Nephron (organoid): Measurements from ENCODE around the gene RASGRF2.

Experiments
- H3K27ac Mint-ChIP-seq, 3 experiments: 2 replicates each; pipeline ENCODE4 v1.8.0; 2020; ENCODE audit warnings: mixed read lengths in 3 of 3, mild to moderate bottlenecking in 2 of 3, moderate library complexity in 1 of 3
- H3K27me3 Mint-ChIP-seq: 2 replicates; pipeline ENCODE4 v1.8.0; 2021; ENCODE audit warnings: low read depth, mild to moderate bottlenecking, moderate library complexity, mixed read lengths
- H3K36me3 Mint-ChIP-seq: 2 replicates; pipeline ENCODE4 v1.8.0; 2020; ENCODE audit warnings: low read depth, mixed read lengths
- H3K4me1 Mint-ChIP-seq: 2 replicates; pipeline ENCODE4 v1.8.0; 2020; ENCODE audit warnings: mixed read lengths
- H3K4me3 Mint-ChIP-seq, 3 experiments: 2 replicates each; pipeline ENCODE4 v1.8.0; 2020; ENCODE audit warnings: mild to moderate bottlenecking in 3 of 3, mixed read lengths in 3 of 3, moderate library complexity in 2 of 3
- H3K9me3 Mint-ChIP-seq: 2 replicates; pipeline ENCODE4 v1.8.0; 2020; ENCODE audit warnings: mixed read lengths
- CTCF ChIP-seq, 3 experiments: fragments of 200-600 bp; sonication (generic); IDR thresholded peaks; one replicate each; pipeline ENCODE4 v1.5.0; 2021; ENCODE audit warnings: antibody characterized with exemption in 3 of 3; ENCODE audit not compliant: unreplicated experiment in 3 of 3

Gene RASGRF2

DNA sequence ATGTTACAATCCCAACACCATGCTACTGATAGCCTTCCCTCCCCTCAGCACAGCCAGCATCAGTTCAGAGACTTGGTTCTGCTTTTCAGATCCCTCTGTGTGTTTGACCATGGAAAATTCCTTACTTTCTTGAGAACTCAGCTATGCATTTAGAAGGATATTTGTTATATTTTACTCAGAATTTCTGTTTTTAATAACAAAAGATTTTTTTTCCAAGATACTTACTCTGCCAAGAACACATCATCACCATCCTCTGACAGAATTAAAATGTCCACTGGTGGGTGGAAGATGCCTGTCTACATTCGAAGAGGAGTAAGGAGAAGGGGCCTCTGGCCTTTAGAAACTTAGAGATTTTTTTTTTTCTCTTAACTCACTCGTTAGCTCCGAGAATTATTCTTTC is 216.9 kb downstream of the RASGRF2 start:
- no peaks in the 10 kb centered on the region for H3K4me1 Mint-ChIP-seq

GRCh38 chr5:81179959-81180358 is 219.8 kb downstream of the RASGRF2 start:
- H3K4me3 Mint-ChIP-seq: no peak overlapping the region
- TF ChIP-seq CTCF (IDR thresholded peaks at IDR 0.05; ENCODE audit: unreplicated experiment in 3 of 3): no peak

More for the DNA sequence above, 216.9 kb downstream of the RASGRF2 start:
- Mint-ChIP-seq H3K27ac (peak overlapping the region in 1 of 3 experiments; percentile 24), H3K27me3 (no peaks in the 10 kb centered on the region), H3K9me3 (no peaks in the 10 kb centered on the region), H3K4me3 (no peak overlapping the region), H3K36me3 (no peaks in the 10 kb centered on the region)
- TF ChIP-seq CTCF (IDR thresholded peaks at IDR 0.05; ENCODE audit: unreplicated experiment in 3 of 3): no peak

DNA sequence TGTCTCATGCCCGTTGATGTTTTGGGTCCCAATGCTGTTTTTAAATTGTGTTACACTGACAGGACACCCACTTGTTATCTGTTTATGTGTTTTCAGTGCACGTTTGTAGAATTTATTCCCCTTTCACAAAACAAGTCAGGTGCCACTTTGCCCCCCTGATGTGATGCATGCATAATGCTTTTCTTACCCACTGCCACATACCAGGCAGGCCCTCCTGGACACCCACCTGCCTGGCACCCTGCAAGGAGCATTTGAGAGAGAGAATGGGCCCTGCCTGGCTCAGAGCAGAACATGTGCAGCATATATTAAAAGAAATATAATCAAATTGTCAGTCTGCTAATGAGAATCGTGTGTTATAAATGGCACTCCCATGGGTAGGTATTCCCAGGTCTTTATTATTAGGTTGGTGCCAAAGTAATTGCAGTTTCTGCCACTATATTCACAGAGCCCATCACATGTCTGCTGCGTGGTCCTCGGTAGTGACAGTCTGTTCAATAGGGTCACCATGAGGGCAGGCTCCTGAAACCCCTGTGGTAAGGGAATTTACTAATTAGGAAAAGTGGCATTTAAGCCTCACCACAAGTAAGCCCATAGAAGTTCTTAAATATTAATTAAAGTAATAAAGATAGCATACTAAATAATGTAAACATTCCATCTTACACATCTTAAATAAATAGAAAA is 220.8 kb downstream of the RASGRF2 start:
- Mint-ChIP-seq H3K36me3 (no peaks in the 10 kb centered on the region), H3K9me3 (no peaks in the 10 kb centered on the region), H3K27ac (no peak overlapping the region), H3K4me3 (no peak overlapping the region), H3K27me3 (no peaks in the 10 kb centered on the region), H3K4me1 (peaks cover 16% of the 10 kb centered on the region)
- no peak for TF ChIP-seq CTCF (IDR thresholded peaks at IDR 0.05; ENCODE audit: unreplicated experiment in 3 of 3)

More at GRCh38 chr5:81179959-81180358, 219.8 kb downstream of the RASGRF2 start:
- Mint-ChIP-seq H3K4me1 (peaks cover 15% of the 10 kb centered on the region), H3K27me3 (no peaks in the 10 kb centered on the region), H3K27ac (no peak overlapping the region), H3K9me3 (no peaks in the 10 kb centered on the region), H3K36me3 (no peaks in the 10 kb centered on the region)

GRCh38 chr5:81181576-81182316 is 221.6 kb downstream of the RASGRF2 start:
- H3K36me3 Mint-ChIP-seq: no peaks in the 10 kb centered on the region
- no peak overlapping the region for H3K27ac Mint-ChIP-seq
- H3K27me3 Mint-ChIP-seq: no peaks in the 10 kb centered on the region
- H3K4me1 Mint-ChIP-seq: peaks cover 16% of the 10 kb centered on the region
- no peaks in the 10 kb centered on the region for H3K9me3 Mint-ChIP-seq
- no peak overlapping the region for H3K4me3 Mint-ChIP-seq
- no peak for TF ChIP-seq CTCF (IDR thresholded peaks at IDR 0.05; ENCODE audit: unreplicated experiment in 3 of 3)

DNA sequence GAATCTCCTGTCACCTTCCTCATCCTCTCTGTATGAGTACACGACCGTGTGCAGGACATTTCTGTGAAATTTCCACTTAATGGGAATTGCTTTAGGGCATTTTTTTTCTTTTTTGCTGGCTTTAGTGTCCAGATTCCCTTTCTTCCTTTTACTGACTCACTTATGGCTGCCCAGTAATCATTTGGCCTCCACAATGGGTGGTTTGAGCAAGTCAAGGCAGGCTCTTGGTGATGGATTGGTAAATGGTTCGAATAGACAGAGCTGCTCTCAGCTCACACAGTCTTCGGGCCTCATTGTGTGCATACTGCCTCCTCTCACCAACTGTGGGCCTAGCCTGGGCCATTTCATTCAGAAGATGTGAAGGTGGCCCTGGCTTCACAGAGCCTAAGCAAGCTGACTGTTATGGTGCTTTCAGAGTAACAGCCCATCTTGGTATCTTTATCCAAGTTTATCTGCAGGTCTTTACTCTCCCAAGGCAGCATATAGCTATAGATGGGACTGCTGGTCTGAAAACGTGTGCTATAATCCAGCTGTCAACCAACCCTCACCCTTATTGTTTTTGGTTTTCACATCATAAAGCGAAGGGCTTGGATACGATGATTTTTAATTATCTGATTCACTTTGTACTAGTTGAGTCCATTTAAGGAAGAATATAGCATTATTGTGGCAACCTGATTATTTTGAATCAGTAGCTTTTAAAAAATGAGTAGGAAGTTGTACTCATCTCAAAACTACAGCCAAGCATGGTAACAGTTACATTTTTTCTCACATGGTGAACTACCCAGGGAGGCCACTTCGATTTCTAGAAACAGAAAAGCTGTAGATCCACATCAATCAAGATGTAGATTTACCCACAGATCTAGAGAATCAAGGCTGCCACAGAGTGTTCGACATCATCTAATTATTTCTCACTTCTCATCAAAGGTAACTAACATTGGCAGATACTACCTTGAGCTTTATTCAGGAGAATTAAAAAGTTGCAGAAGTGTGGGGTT is 222.5 kb downstream of the RASGRF2 start:
- H3K27ac Mint-ChIP-seq: no peak overlapping the region
- H3K4me3 Mint-ChIP-seq: no peak overlapping the region
- H3K4me1 Mint-ChIP-seq: peaks cover 16% of the 10 kb centered on the region
- H3K36me3 Mint-ChIP-seq: no peaks in the 10 kb centered on the region
- no peaks in the 10 kb centered on the region for H3K9me3 Mint-ChIP-seq
- H3K27me3 Mint-ChIP-seq: no peaks in the 10 kb centered on the region
- TF ChIP-seq CTCF (IDR thresholded peaks at IDR 0.05; ENCODE audit: unreplicated experiment in 3 of 3): no peak
